Activated CD4-positive, alpha-beta T cell treated with anti-CD3 and anti-CD28 coated beads for 36 hours (primary cell): ENCODE results near the gene OXNAD1. TPM values are rescaled to one million over a fixed set of nuclear protein-coding genes. Genes with fewer than 3 reads are reported as not detected.

Experiments
- total RNA-seq, 2 experiments: library from RNA; stranded (reverse); gene quantifications; one replicate each; pipeline ENCODE4 v1.2.3, GENCODE V29; 2021

Gene OXNAD1
- total RNA-seq, 2 experiments from 2014 or later, result 27.7 to 34.6 TPM

Other genes starting within 250 kb of the OXNAD1 start
- gene GALNT15, start 90.5 kb upstream of the OXNAD1 start, total RNA-seq, result not detected
- 10 to 100 TPM; 13.0 to 17.8 TPM for gene DPH3, start 269 bp upstream of the OXNAD1 start, total RNA-seq
- gene RFTN1, start 248.5 kb downstream of the OXNAD1 start, total RNA-seq, result 100 to 1,000 TPM; 101 to 113 TPM